DND-41 (cell line): ENCODE results near the gene SELP.

Experiments used
- CTCF ChIP-seq: IDR thresholded peaks from 2 replicates; pipeline ENCODE4 v1.5.1; 2012; ENCODE audit warnings: borderline replicate concordance, low read length, moderate library complexity, mild to moderate bottlenecking; ENCODE audit not compliant: poor library complexity, severe bottlenecking; ENCODE audit errors: extremely low read depth
- EZH2 ChIP-seq: IDR thresholded peaks from 3 replicates; pipeline ENCODE4 v1.6.1; 2012; ENCODE audit warnings: borderline replicate concordance, low read depth, mild to moderate bottlenecking, moderate library complexity, low read length, inconsistent platforms; ENCODE audit not compliant: severe bottlenecking

GRCh38 chr1:169585181-169585580 is 44.7 kb downstream of the SELP start:
- TF ChIP-seq CTCF (no peak), EZH2 (no peak)
